SU-DHL-6 (cell line): ENCODE results near the gene USP25.

Experiments
- H2AFZ ChIP-seq: fragments of 200-600 bp; sonication (generic); 2 replicates; pipeline ENCODE4 v1.6.1; 2014; ENCODE audit warnings: low read depth, mild to moderate bottlenecking, moderate library complexity, mixed read lengths, antibody characterized with exemption, low read length; ENCODE audit not compliant: severe bottlenecking
- H3F3A ChIP-seq: fragments of 200-600 bp; shearing (Covaris generic); 2 replicates; pipeline ENCODE4 v1.6.0; 2016; ENCODE audit warnings: antibody characterized with exemption, mild to moderate bottlenecking; ENCODE audit not compliant: insufficient read depth
- H3K27ac ChIP-seq: fragments of 200-600 bp; sonication (generic); 2 replicates; pipeline ENCODE4 v1.5.1; 2016; ENCODE audit warnings: low read depth, mild to moderate bottlenecking, low read length, moderate library complexity, mixed read lengths
- H3K27me3 ChIP-seq: fragments of 200-600 bp; sonication (generic), shearing (Covaris generic); 2 replicates; pipeline ENCODE4 v1.6.0; 2014; ENCODE audit warnings: mild to moderate bottlenecking, low read length
- H3K36me3 ChIP-seq: fragments of 200-600 bp; sonication (generic); 2 replicates; pipeline ENCODE4 v1.6.1; 2014; ENCODE audit warnings: mild to moderate bottlenecking, low read length, mixed read lengths
- H3K4me2 ChIP-seq: fragments of 300-600, 200-600 bp; shearing (Covaris generic), sonication (generic); 2 replicates; pipeline ENCODE4 v1.6.0; 2014; ENCODE audit warnings: low read length, low read depth, mild to moderate bottlenecking; ENCODE audit not compliant: poor library complexity, severe bottlenecking
- H3K4me3 ChIP-seq: fragments of 200-600 bp; sonication (generic); 2 replicates; pipeline ENCODE4 v1.5.1; 2014; ENCODE audit warnings: antibody characterized with exemption, low read length, mild to moderate bottlenecking, mixed read lengths; ENCODE audit not compliant: insufficient read depth, poor library complexity, severe bottlenecking
- H3K79me2 ChIP-seq: fragments of 200-600 bp; sonication (generic); 2 replicates; pipeline ENCODE4 v1.6.1; 2014; ENCODE audit warnings: mild to moderate bottlenecking, low read length, moderate library complexity; ENCODE audit not compliant: insufficient read depth
- H3K9ac ChIP-seq: fragments of 200-600 bp; sonication (generic); 2 replicates; pipeline ENCODE4 v1.7.0; 2014; ENCODE audit warnings: mild to moderate bottlenecking, low read length
- H3K9me2 ChIP-seq: fragments of 200-600 bp; sonication (generic); replicated peaks from 2 replicates; pipeline ENCODE4 v1.6.1; 2014; ENCODE audit warnings: low read length; ENCODE audit not compliant: insufficient read depth
- H3K9me3 ChIP-seq: fragments of 200-600 bp; sonication (generic); 2 replicates; pipeline ENCODE4 v1.6.1; 2014; ENCODE audit warnings: low read length, mixed read lengths; ENCODE audit not compliant: insufficient read depth
- H4K20me1 ChIP-seq: fragments of 200-600 bp; sonication (generic); 2 replicates; pipeline ENCODE4 v1.6.1; 2014; ENCODE audit warnings: low read depth, mild to moderate bottlenecking, antibody characterized with exemption, low read length, moderate library complexity, mixed read lengths
- CTCF ChIP-seq: fragments of 200-600 bp; sonication (generic); IDR thresholded peaks from one replicate; pipeline ENCODE4 v1.5.1; 2017; ENCODE audit warnings: antibody characterized with exemption, mild to moderate bottlenecking, low read length, moderate library complexity; ENCODE audit not compliant: insufficient read depth, poor library complexity, severe bottlenecking
- EZH2phosphoT487 ChIP-seq: fragments of 200-600 bp; sonication (generic), shearing (Covaris generic); conservative IDR thresholded peaks from 2 replicates; pipeline ENCODE4 v1.6.1; 2018; ENCODE audit warnings: mild to moderate bottlenecking, antibody characterized with exemption, low read length, moderate library complexity, mixed read lengths

The USP25 gene

GRCh38 chr21:15929536-15929935, 199.8 kb downstream of the USP25 start:
- no peak for TF ChIP-seq CTCF
- TF ChIP-seq EZH2phosphoT487: no peak
- Histone ChIP-seq H3K9me2 (no peaks in the 10 kb centered on the region), H2AFZ (no peak overlapping the region), H4K20me1 (no peaks in the 10 kb centered on the region), H3K9me3 (no peaks in the 10 kb centered on the region), H3K36me3 (no peaks in the 10 kb centered on the region), H3K4me3 (no peak overlapping the region), H3K9ac (no peak overlapping the region), H3K27me3 (no peaks in the 10 kb centered on the region), H3F3A (no peaks in the 10 kb centered on the region), H3K4me2 (no peak overlapping the region), H3K79me2 (no peaks in the 10 kb centered on the region), H3K27ac (no peak overlapping the region)
